Measurements from ENCODE around the gene STPG3.
A peak's percentile ranks its signal among the peaks of the same experiment; 100 is the strongest.

The STPG3 gene

DNA sequence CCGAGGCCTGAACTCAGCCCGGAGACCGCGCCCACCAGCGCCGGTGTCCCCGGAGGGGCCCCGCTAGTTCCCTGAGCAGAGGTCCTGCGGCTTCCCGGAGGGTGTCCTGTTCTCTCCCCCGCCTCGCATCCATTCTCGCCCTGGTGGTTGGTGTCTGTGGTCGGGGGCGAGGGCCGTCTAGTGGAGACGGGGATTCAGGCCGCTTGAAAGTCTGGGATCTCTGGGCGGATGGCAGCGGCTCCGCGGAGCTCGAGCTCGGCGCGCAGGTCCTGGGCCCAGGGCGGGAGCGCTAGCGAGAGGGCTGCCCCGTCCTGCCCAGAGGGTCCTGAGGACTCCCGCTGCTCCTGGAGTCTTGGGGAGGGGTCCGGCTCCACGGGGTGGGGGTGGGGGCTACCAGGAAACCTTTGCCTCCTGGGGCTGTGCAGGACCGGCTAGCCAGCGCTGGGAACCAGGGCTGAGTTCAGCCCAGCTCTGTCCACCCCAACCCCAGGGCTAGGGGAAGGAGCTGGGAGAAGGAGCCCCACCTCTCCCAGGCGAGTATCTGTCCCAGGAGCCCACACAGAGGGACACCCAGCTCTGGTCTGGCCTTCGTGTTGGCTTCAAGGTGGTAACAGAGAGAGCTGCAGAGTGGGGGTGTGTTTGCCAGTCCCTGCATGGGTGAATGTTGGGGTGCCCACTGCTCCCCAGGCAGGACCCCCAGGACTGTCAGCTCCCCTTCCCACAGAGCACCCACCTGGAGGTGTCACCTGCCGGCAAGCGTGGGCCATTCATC lies 30.4 kb downstream of the STPG3 start:
- no peak for DNase-seq

- DNase-seq = no peak
Observed at GRCh38 chr9:137286975-137287383, 35.9 kb downstream of the STPG3 start.

GRCh38 chr9:137293094-137293481 lies 42.0 kb downstream of the STPG3 start:
- DNase-seq = no peak

DNA sequence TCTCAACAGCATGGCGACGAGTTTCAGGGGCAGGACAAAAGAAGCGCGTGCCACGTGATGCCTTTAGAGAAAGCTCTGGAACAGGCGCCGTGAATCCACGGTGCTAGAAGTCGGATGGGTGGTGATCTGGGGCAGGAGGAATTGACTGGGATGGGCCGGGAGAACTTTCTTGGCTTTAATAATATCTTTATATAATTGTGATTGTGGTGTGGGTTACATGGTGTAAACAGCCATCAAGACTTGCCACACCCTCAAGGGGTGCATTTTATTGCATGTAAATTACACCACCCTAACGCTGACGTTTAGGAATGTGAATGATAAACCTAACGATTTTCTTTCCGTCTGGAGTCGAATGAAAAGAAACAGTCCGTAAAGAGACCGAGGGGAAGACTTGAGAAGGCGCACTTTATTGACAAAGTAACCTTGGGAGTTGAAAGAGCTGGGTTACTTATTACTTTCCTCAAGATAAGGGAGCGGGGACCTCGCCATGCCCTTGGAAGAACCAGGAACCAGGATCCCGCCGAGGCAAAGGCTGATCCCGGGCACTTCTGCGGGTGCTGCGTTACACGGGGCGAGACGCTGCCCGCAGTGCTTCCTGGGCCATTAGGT lies 42.5 kb downstream of the STPG3 start:
- no peak for DNase-seq

- DNase-seq = peak; percentile 70
Observed at GRCh38 chr9:137294091-137294680, 43.1 kb downstream of the STPG3 start.

DNA sequence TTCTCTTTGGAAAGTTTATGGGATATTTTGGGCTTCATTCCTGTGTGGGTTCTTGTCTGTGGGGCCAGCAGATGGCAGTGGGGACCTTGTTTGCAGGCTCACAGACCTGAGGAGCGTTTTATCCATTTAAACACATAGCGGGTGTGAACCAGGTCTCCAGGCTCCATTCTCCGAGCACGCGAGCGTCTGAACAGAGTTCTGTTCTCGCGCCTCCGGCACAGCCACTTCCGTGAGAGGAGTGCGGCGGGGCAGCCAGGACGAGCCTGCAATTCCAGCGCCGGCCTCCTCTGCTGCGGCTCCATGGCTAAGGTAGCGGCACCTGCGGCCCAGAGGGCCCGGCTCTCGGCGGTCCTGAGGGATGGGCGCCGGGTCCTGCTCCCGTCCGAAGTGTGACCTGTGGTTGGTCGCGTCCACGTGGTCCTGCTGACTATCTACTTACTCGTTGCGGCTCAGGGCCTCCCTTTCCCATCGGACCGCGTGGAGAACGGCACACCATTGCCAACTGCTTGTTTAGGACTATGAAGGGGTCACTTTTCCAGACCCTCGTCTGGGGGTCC lies 43.7 kb downstream of the STPG3 start:
- no peak for DNase-seq

GRCh38 chr9:137295238-137295811 lies 44.2 kb downstream of the STPG3 start:
- DNase-seq = no peak

DNA sequence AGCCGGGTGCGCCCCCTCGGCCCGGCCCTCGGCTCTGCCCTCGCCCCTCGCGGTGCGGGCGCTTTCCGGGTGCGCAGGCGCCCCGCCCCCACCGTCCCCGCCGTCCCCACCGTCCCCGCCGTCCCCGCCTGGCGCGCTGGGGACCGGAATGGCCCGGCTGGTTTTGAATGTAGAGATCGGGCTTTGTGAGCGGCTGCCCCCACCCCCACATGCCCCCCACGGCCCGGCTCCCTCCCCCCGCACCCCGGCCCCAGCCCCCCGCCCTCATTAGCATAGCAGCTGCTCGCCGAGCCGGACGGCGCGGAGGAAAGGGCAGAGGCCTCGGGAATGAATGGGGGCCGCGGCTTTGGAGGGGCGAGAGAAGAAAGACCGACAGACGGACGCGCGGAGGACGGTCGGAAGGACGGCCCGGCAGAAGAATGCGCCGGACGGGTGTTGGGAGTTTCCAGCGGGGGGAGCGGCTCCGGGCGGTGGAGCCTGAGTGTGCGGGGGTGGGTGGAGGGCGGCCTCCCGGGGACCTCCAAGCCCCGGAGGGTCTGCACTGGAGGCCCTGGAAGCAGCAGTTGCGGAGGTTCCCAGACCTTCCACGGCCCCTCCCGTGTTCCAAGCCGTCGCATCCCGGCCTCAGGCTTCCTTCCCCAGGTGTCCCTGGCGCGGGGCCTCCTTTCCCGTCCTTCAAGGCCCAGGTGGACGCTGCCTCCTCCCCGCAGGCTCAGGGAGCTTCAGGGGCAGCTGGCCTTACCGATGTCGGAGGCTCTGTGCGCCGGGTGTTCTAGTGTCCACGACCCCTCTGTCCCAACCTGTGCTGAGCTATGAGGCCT lies 45.0 kb downstream of the STPG3 start:
- DNase-seq = no peak

DNA sequence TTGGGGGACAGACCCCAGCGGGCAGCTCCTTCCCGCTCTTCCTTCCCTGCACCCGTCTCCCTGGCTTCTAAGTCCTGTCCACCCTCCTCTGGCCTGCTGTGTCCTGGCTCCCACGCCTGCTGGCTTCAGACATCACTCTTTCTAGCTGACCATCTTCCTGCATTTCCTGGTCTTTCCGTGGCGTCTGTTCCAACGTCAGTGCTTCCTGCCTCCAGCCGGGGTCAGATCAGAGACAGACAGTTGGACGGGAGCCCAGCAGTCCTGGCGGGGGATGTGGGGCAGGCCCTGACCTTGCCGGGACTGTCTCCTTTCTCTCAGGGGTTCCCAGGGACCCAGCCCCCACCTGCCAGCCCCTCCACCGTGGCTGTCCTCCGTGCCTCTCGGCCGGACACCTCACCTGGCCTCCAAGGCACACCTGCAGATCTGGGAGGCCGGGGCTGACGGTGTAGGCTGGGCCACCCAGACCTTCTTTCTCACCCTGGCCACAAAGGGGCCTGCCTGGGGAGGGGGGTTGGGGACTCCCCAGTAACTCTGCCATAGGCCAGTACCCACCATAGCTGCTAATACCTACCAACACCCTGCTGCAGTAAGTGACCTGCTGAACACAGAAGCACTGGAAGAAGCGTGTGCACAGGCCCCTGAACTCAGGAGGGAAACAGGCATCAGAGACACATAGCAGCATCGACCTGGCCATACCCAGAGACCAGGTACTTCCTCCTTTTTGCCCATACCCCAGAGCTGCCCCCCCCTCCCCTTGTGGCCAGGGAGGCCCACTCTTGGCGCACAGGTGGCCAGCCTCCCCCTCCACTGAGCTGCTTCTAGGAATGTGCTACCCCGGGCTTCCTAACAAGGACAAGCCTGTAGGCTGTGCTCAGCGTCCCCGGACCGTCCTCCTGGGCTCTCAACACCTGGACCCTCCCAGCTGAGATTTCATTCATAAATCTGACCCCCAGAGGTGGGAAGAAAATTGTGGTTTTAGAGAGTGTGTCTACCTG lies 45.9 kb downstream of the STPG3 start:
- DNase-seq = no peak

GRCh38 chr9:137297966-137298365 lies 46.9 kb downstream of the STPG3 start:
- DNase-seq = no peak

GRCh38 chr9:137298401-137299202 lies 47.5 kb downstream of the STPG3 start:
- DNase-seq = no peak

GRCh38 chr9:137299203-137299565 lies 48.1 kb downstream of the STPG3 start:
- DNase-seq = no peak

GRCh38 chr9:137299938-137300337 lies 48.9 kb downstream of the STPG3 start:
- no peak for DNase-seq

GRCh38 chr9:137300567-137301080 lies 49.5 kb downstream of the STPG3 start:
- no peak for DNase-seq

GRCh38 chr9:137301081-137301947 lies 50.2 kb downstream of the STPG3 start:
- DNase-seq = no peak

DNA sequence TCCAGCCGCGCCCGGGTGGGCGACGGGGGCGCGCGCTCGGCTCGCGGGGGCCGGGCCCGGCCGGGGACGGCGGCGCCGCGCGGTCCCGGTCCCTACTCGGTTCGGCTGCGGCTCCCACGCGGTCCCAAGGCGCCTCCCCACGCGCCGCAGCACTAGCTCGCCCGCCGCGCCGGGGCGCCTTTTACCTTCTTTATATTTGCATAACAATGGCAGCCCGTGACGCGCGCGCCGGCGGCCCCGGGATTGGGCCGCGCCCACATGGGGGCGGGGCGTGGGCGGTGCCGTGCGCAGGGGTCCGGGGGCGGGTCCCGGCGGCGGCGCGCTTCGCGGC lies 51.0 kb downstream of the STPG3 start, which contains the start of gene NRARP:
NRARP (minus strand) TSS at position 154 of the 331 bp plus-strand sequence. CDS start 343 bp downstream, outside the sequence.
- peak; percentile 65 for DNase-seq

GRCh38 chr9:137302449-137303150 lies 51.5 kb downstream of the STPG3 start:
- DNase-seq = no peak

Data from GF-D8 (cell line).